SK-N-SH (cell line): ENCODE results near the gene SEC14L5. TPM values are rescaled to one million over a fixed set of nuclear protein-coding genes. Genes with fewer than 3 reads are reported as not detected.

ENCODE experiments used
- CTCF ChIA-PET: fragments of 300-600, 350-600 bp; formaldehyde crosslinking; extraction: SDS; loops from one replicate; lab custom pipeline; 2021; lab: Yijun Ruan, JAX
- POLR2A ChIA-PET: fragments of 350-600 bp; sonication (Branson Sonifier 250); formaldehyde crosslinking; extraction: SDS; loops from one replicate; lab custom pipeline; 2020; ENCODE audit warnings: antibody characterized with exemption, inconsistent platforms; lab: Yijun Ruan, JAX
- DNase-seq: peaks from one replicate; pipeline ENCODE4 v3.0.0; 2012
- H2AFZ ChIP-seq: fragments of 200-600 bp; sonication (generic); 2 replicates; pipeline ENCODE4 v1.8.1; 2016; ENCODE audit warnings: antibody characterized with exemption, mild to moderate bottlenecking, low read depth
- H3F3A ChIP-seq: fragments of 200-600 bp; sonication (generic); replicated peaks from 2 replicates; pipeline ENCODE3; 2016; ENCODE audit warnings: antibody characterized with exemption, mild to moderate bottlenecking; ENCODE audit not compliant: insufficient read depth
- H3K27ac ChIP-seq, 2 experiments: fragments of 200-500 bp in 1 of 2; fragments of 200-600 bp in 1 of 2; sonication (Bioruptor generic) in 1 of 2; sonication (generic), shearing (Covaris generic) in 1 of 2; 2 replicates each; pipeline versions ENCODE4 v1.5.1 to v1.6.1; 2014 to 2016; ENCODE audit warnings: low read depth in 2 of 2, inconsistent platforms in 1 of 2, low read length in 1 of 2, mild to moderate bottlenecking in 1 of 2, mixed read lengths in 1 of 2
- H3K27me3 ChIP-seq: fragments of 200-600 bp; sonication (generic), shearing (Covaris generic); 2 replicates; pipeline ENCODE4 v1.6.1; 2016; ENCODE audit warnings: mixed run types; ENCODE audit not compliant: insufficient read depth
- H3K36me3 ChIP-seq, 2 experiments: fragments of 200-500 bp in 1 of 2; fragments of 200-600 bp in 1 of 2; sonication (Bioruptor generic) in 1 of 2; sonication (generic) in 1 of 2; replicated peaks in 1 of 2; 2 replicates each; pipeline versions ENCODE3 to v1.5.1; 2014 to 2016; ENCODE audit warnings: low read length in 1 of 2, mild to moderate bottlenecking in 1 of 2; ENCODE audit not compliant: insufficient read depth in 2 of 2, control insufficient read depth in 1 of 2
- H3K4me1 ChIP-seq, 2 experiments: fragments of 200-500 bp in 1 of 2; fragments of 200-600 bp in 1 of 2; sonication (Bioruptor generic) in 1 of 2; sonication (generic), shearing (Covaris generic) in 1 of 2; 2 replicates each; pipeline versions ENCODE4 v1.5.1 to v1.6.1; 2014 to 2016; ENCODE audit warnings: low read depth in 1 of 2, low read length in 1 of 2, mixed run types in 1 of 2; ENCODE audit not compliant: insufficient read depth in 2 of 2, control insufficient read depth in 1 of 2
- H3K4me2 ChIP-seq: fragments of 200-600 bp; sonication (generic), shearing (Covaris generic); 2 replicates; pipeline ENCODE4 v1.6.1; 2017; ENCODE audit warnings: mixed run types
- H3K4me3 ChIP-seq, 2 experiments: fragments of 200-500 bp in 1 of 2; fragments of 200-600 bp in 1 of 2; sonication (Bioruptor generic) in 1 of 2; sonication (generic), shearing (Covaris generic) in 1 of 2; 2 replicates each; pipeline versions ENCODE4 v1.5.1 to v1.8.1; 2014 to 2016; ENCODE audit warnings: low read depth in 2 of 2, inconsistent platforms in 1 of 2, low read length in 1 of 2, mild to moderate bottlenecking in 1 of 2, mixed read lengths in 1 of 2, moderate library complexity in 1 of 2
- H3K79me2 ChIP-seq: fragments of 200-600 bp; sonication (generic); 2 replicates; pipeline ENCODE4 v1.8.1; 2017; ENCODE audit warnings: mild to moderate bottlenecking; ENCODE audit not compliant: insufficient read depth
- H3K9ac ChIP-seq: fragments of 200-600 bp; sonication (generic); 2 replicates; pipeline ENCODE4 v1.6.1; 2017; ENCODE audit warnings: mixed run types
- H3K9me2 ChIP-seq: fragments of 200-600 bp; sonication (generic); 2 replicates; pipeline ENCODE4 v1.6.1; 2017; ENCODE audit warnings: mixed run types
- H3K9me3 ChIP-seq: fragments of 200-600 bp; sonication (generic); 2 replicates; pipeline ENCODE4 v1.6.1; 2017; ENCODE audit warnings: mixed run types, mild to moderate bottlenecking, moderate library complexity
- H4K20me1 ChIP-seq: fragments of 200-600 bp; sonication (generic); 2 replicates; pipeline ENCODE4 v1.6.1; 2017; ENCODE audit warnings: mild to moderate bottlenecking, mixed run types; ENCODE audit not compliant: insufficient read depth
- EZH2phosphoT487 ChIP-seq: fragments of 200-600 bp; sonication (generic); IDR thresholded peaks from 2 replicates; pipeline ENCODE4 v1.6.1; 2017; ENCODE audit warnings: low read depth, mixed run types, mild to moderate bottlenecking, antibody characterized with exemption, moderate library complexity, borderline replicate concordance
- FOSL2 ChIP-seq: IDR thresholded peaks from 2 replicates; pipeline ENCODE4 v1.4.0; 2012; ENCODE audit warnings: low read depth, mild to moderate bottlenecking, moderate library complexity, borderline replicate concordance
- FOXM1 ChIP-seq: IDR thresholded peaks from 2 replicates; pipeline ENCODE4 v1.4.0; 2012; ENCODE audit warnings: low read depth, mild to moderate bottlenecking
- GABPA ChIP-seq: IDR thresholded peaks from 2 replicates; pipeline ENCODE4 v1.4.0; 2012; ENCODE audit warnings: low read depth, mild to moderate bottlenecking
- IRF3 ChIP-seq: fragments of 150-350 bp; IDR thresholded peaks from 2 replicates; pipeline ENCODE4 v1.6.1; 2016; ENCODE audit warnings: mild to moderate bottlenecking, low read depth, low read length
- MEF2A ChIP-seq: IDR thresholded peaks from 2 replicates; pipeline ENCODE4 v1.4.0; 2012; ENCODE audit warnings: low read depth, borderline replicate concordance
- MXI1 ChIP-seq: IDR thresholded peaks from 2 replicates; pipeline ENCODE4 v1.6.1; 2012; ENCODE audit warnings: mild to moderate bottlenecking, low read depth, low read length, improper control_type of control experiment
- NFIC ChIP-seq: IDR thresholded peaks from 2 replicates; pipeline ENCODE4 v1.4.0; 2012; ENCODE audit warnings: borderline replicate concordance
- POLR2AphosphoS5 ChIP-seq: IDR thresholded peaks from 2 replicates; pipeline ENCODE4 v1.6.1; 2012; ENCODE audit warnings: low read depth, low read length
- RAD21 ChIP-seq: IDR thresholded peaks from 2 replicates; pipeline ENCODE4 v1.6.1; 2012; ENCODE audit warnings: mild to moderate bottlenecking, low read length
- RFX5 ChIP-seq: IDR thresholded peaks from 2 replicates; pipeline ENCODE4 v1.6.1; 2012; ENCODE audit warnings: mild to moderate bottlenecking, improper control_type of control experiment, low read length
- RXRA ChIP-seq: IDR thresholded peaks from 2 replicates; pipeline ENCODE4 v1.4.0; 2012; ENCODE audit warnings: low read depth, mild to moderate bottlenecking, borderline replicate concordance
- SMC3 ChIP-seq: IDR thresholded peaks from 2 replicates; pipeline ENCODE4 v1.6.1; 2012; ENCODE audit warnings: low read depth, low read length, improper control_type of control experiment
- TCF12 ChIP-seq: IDR thresholded peaks from 2 replicates; pipeline ENCODE4 v1.4.0; 2012
- USF1 ChIP-seq: IDR thresholded peaks from 2 replicates; pipeline ENCODE4 v1.4.0; 2012; ENCODE audit warnings: low read depth, borderline replicate concordance
- WGBS: methylation state at CpG from one replicate; pipeline ENCODE4 v1.1.6; 2017; ENCODE audit warnings: low lambda C conversion rate; 5-methylcytosine and 5-hydroxymethylcytosine counted together
- polyA plus RNA-seq, 3 experiments: library from polyadenylated mRNA; depleted of rRNA; stranded (reverse); fragments of >200 nt; gene quantifications; 2 replicates each; pipeline ENCODE4 v1.2.3, GENCODE V29; 2012

The SEC14L5 gene
- polyA plus RNA-seq, 1 of the 3 experiments (the other 2 are of a cell fraction), result 0.08 TPM

GRCh38 chr16:4920826-4921225, 37.3 kb upstream of the SEC14L5 start:
- Histone ChIP-seq H3K9ac (no peak overlapping the region), H3K9me3 (no peaks in the 10 kb centered on the region), H3K4me3 (no peak overlapping the region), H3F3A (no peaks in the 10 kb centered on the region), H3K27me3 (no peaks in the 10 kb centered on the region), H2AFZ (no peak overlapping the region), H3K79me2 (no peaks in the 10 kb centered on the region), H3K27ac (no peak overlapping the region), H3K4me1 (peaks cover 8 to 9% of the 10 kb centered on the region in 2 experiments; a peak in 1 of 4 replicates), H3K9me2 (no peaks in the 10 kb centered on the region), H3K4me2 (no peak overlapping the region), H4K20me1 (no peaks in the 10 kb centered on the region), H3K36me3 (no peaks in the 10 kb centered on the region)
- 91% methylated on average over 1 of the region's 5 CpGs for WGBS
- TF ChIP-seq RAD21, result no peak
- TF ChIP-seq GABPA, result no peak
- TF ChIP-seq SMC3, result no peak
- no peak for TF ChIP-seq MXI1
- TF ChIP-seq POLR2AphosphoS5, result no peak
- no peak for TF ChIP-seq USF1
- TF ChIP-seq RFX5, result no peak
- TF ChIP-seq IRF3, result no peak
- TF ChIP-seq MEF2A, result no peak
- no peak for TF ChIP-seq FOSL2
- TF ChIP-seq FOXM1, result no peak
- no peak for TF ChIP-seq EZH2phosphoT487
- no peak for DNase-seq
- ChIA-PET POLR2A (no interaction called here), CTCF (no interaction called here)

GRCh38 chr16:4922721-4923342, 35.3 kb upstream of the SEC14L5 start:
- TF ChIP-seq FOXM1 (no peak), NFIC (no peak), RAD21 (no peak), GABPA (no peak), TCF12 (no peak), RXRA (no peak), MEF2A (no peak)
- Histone ChIP-seq H3F3A (no peaks in the 10 kb centered on the region), H3K79me2 (no peaks in the 10 kb centered on the region), H3K36me3 (no peaks in the 10 kb centered on the region), H3K9me2 (no peaks in the 10 kb centered on the region), H4K20me1 (no peaks in the 10 kb centered on the region), H3K4me3 (no peak overlapping the region), H3K4me1 (peaks cover 0 to 9% of the 10 kb centered on the region in 2 experiments; a peak in 1 of 4 replicates), H3K4me2 (no peak overlapping the region), H3K27ac (no peak overlapping the region), H3K27me3 (no peaks in the 10 kb centered on the region), H2AFZ (no peak overlapping the region), H3K9ac (no peak overlapping the region), H3K9me3 (0 out of 2 replicates have a peak, but pooled peaks cover 6% of the 10 kb centered on the region)
- DNase-seq, result no peak
- POLR2A ChIA-PET, result no interaction called here
- 86% methylated on average over 14 of the region's 18 CpGs for WGBS
- CTCF ChIA-PET, result no interaction called here
